Mesenchymal stem cell (in vitro differentiated cells and primary cell): ENCODE data around the gene DMGDH.
A peak's percentile ranks its signal among the peaks of the same experiment; 100 is the strongest.
"Not testable (repeated sequence)": the region's sequence is repeated elsewhere in the genome, so short reads cannot be mapped to it uniquely, and the experiment has no call there.

ENCODE experiments used
- DNase-seq: peaks from one replicate; pipeline ENCODE4 v3.0.0-alpha.2; 2013
- H2AFZ ChIP-seq: one replicate; pipeline ENCODE4 v1.6.1; 2013; ENCODE audit warnings: low read depth, mild to moderate bottlenecking, control low read depth, inconsistent platforms, low read length, moderate library complexity
- H2AK5ac ChIP-seq: 2 replicates; pipeline ENCODE4 v1.6.1; 2013; ENCODE audit warnings: low read length, moderate library complexity, mild to moderate bottlenecking, inconsistent platforms; ENCODE audit not compliant: severe bottlenecking
- H2BK120ac ChIP-seq: one replicate; pipeline ENCODE4 v1.6.1; 2013; ENCODE audit warnings: low read depth, mild to moderate bottlenecking, inconsistent platforms, low read length, moderate library complexity
- H2BK12ac ChIP-seq, 2 experiments: one replicate each; pipeline ENCODE4 v1.6.1; 2013; ENCODE audit warnings: inconsistent platforms in 2 of 2, low read length in 2 of 2, mild to moderate bottlenecking in 2 of 2, moderate library complexity in 2 of 2, control low read depth in 1 of 2
- H2BK15ac ChIP-seq: one replicate; pipeline ENCODE4 v1.6.1; 2013; ENCODE audit warnings: mild to moderate bottlenecking, low read depth, inconsistent platforms; ENCODE audit not compliant: poor library complexity, severe bottlenecking
- H2BK5ac ChIP-seq: 2 replicates; pipeline ENCODE4 v1.6.1; 2013; ENCODE audit warnings: low read depth, mild to moderate bottlenecking, low read length, control low read depth, inconsistent platforms; ENCODE audit not compliant: poor library complexity, severe bottlenecking
- H3K14ac ChIP-seq, 2 experiments: one replicate each; pipeline ENCODE4 v1.6.1; 2013; ENCODE audit warnings: inconsistent platforms in 2 of 2, low read length in 2 of 2, control low read depth in 1 of 2, mild to moderate bottlenecking in 1 of 2, moderate library complexity in 1 of 2
- H3K18ac ChIP-seq, 2 experiments: one replicate each; pipeline ENCODE4 v1.6.1; 2013; ENCODE audit warnings: inconsistent platforms in 2 of 2, low read length in 2 of 2, control low read depth in 1 of 2, low read depth in 1 of 2, mild to moderate bottlenecking in 1 of 2
- H3K23ac ChIP-seq, 2 experiments: one replicate each; pipeline ENCODE4 v1.6.1; 2013; ENCODE audit warnings: inconsistent platforms in 2 of 2, low read length in 2 of 2, mild to moderate bottlenecking in 2 of 2, moderate library complexity in 2 of 2, control low read depth in 1 of 2
- H3K27ac ChIP-seq: 2 replicates; pipeline ENCODE4 v1.5.1; 2013; ENCODE audit warnings: mild to moderate bottlenecking, moderate library complexity, low read length, control low read depth, inconsistent platforms; ENCODE audit not compliant: poor library complexity, severe bottlenecking
- H3K27me3 ChIP-seq, 2 experiments: 2 replicates each; pipeline versions ENCODE4 v1.6.1 to v1.7.0; 2013; ENCODE audit warnings: low read length in 2 of 2, mild to moderate bottlenecking in 2 of 2, moderate library complexity in 2 of 2, control low read depth in 1 of 2, inconsistent platforms in 1 of 2; ENCODE audit not compliant: control insufficient read depth in 1 of 2, insufficient read depth in 1 of 2
- H3K36me3 ChIP-seq, 2 experiments: 2 replicates each; pipeline versions ENCODE4 v1.6.1 to v1.7.0; 2013; ENCODE audit warnings: low read length in 2 of 2, control low read depth in 1 of 2, inconsistent platforms in 1 of 2, low read depth in 1 of 2, mild to moderate bottlenecking in 1 of 2; ENCODE audit not compliant: insufficient read depth in 2 of 2, control insufficient read depth in 1 of 2
- H3K4ac ChIP-seq, 2 experiments: one replicate each; pipeline ENCODE4 v1.6.1; 2013; ENCODE audit warnings: inconsistent platforms in 2 of 2, low read length in 2 of 2, mild to moderate bottlenecking in 2 of 2, moderate library complexity in 2 of 2, control low read depth in 1 of 2, low read depth in 1 of 2
- H3K4me1 ChIP-seq: 2 replicates; pipeline ENCODE4 v1.6.1; 2013; ENCODE audit warnings: low read depth, low read length, control low read depth; ENCODE audit not compliant: control insufficient read depth, insufficient read depth
- H3K4me2 ChIP-seq: 2 replicates; pipeline ENCODE4 v1.6.1; 2013; ENCODE audit warnings: low read length, mild to moderate bottlenecking, inconsistent platforms; ENCODE audit not compliant: poor library complexity, severe bottlenecking
- H3K4me3 ChIP-seq, 2 experiments: 2 replicates each; pipeline versions ENCODE4 v1.5.1 to v1.7.0; 2013; ENCODE audit warnings: low read length in 2 of 2, mild to moderate bottlenecking in 2 of 2, control low read depth in 1 of 2, low read depth in 1 of 2; ENCODE audit not compliant: insufficient read depth in 1 of 2
- H3K79me1 ChIP-seq: replicated peaks from 2 replicates; pipeline ENCODE4 v1.6.1; 2013; ENCODE audit warnings: mild to moderate bottlenecking, control low read depth, low read length, inconsistent platforms; ENCODE audit not compliant: poor library complexity, severe bottlenecking
- H3K9ac ChIP-seq: 2 replicates; pipeline ENCODE4 v1.7.0; 2013; ENCODE audit warnings: mild to moderate bottlenecking, low read length, moderate library complexity
- H3K9me3 ChIP-seq: 2 replicates; pipeline ENCODE4 v1.7.0; 2013; ENCODE audit warnings: mild to moderate bottlenecking, low read length; ENCODE audit not compliant: control insufficient read depth
- H4K8ac ChIP-seq: one replicate; pipeline ENCODE4 v1.6.1; 2013; ENCODE audit warnings: inconsistent platforms, mild to moderate bottlenecking, low read length, moderate library complexity
- H4K91ac ChIP-seq: one replicate; pipeline ENCODE4 v1.6.1; 2013; ENCODE audit warnings: mild to moderate bottlenecking, low read length, inconsistent platforms
- WGBS: methylation state at CpG from one replicate; pipeline ENCODE4 v1.1.7; 2013; ENCODE audit warnings: mixed read lengths; 5-methylcytosine and 5-hydroxymethylcytosine counted together

DMGDH gene

DNA sequence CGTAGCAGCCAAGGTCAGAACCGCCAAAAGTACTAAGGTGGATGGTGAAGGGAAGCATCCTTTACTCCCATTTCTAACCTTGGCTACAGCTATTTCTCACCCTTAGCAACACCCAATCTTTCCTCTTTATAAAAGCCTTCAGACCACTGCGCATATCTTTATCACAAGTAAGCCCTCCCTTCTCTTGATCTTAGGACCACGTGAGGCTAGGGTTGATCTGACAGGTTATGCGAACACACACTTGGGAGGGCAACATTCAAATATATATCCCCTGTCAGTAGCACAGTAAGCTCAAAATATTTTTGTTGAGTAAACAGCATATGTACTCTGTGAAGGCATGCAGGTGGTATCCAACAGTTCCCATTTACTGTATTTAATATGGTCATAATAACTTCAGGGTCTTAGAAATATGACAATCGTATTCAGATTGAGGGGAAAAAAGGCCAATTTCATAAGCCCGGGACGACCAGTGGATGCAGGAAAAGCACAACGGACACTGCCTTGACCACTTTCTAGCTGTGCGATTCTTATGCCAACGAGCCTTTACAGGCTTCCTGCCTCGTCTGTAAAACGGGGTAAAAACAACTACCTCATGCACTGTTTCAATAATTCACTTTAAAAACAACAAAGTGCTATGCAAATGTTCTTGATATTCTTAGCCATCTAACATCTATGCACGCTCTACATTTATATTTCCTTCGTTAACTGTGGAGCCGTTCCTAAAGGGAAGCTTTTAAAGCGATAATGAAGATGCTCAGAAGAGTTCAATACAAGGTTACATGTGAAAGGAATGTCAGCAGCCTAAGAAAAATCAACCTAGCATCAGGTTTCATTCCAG is 85.7 kb downstream of the DMGDH start:
- Histone ChIP-seq H3K4ac (no peak overlapping the region), H2AK5ac (no peak overlapping the region), H2AFZ (peak overlapping the region; percentile 51), H3K14ac (no peak overlapping the region), H4K8ac (no peak overlapping the region), H2BK15ac (no peak overlapping the region), H3K23ac (no peak overlapping the region), H3K27ac (peak overlapping the region; percentile 96), H3K4me3 (peak overlapping the region; percentile 75 to 85), H3K79me1 (peaks cover 14% of the 10 kb centered on the region), H2BK12ac (no peak overlapping the region), H2BK120ac (peak overlapping the region; percentile 85), H3K18ac (peak overlapping the region in 1 of 2 experiments; percentile 37), H3K27me3 (no peaks in the 10 kb centered on the region), H4K91ac (no peak overlapping the region), H3K9ac (peak overlapping the region; percentile 84), H3K9me3 (no peaks in the 10 kb centered on the region), H3K4me1 (peaks cover 2% of the 10 kb centered on the region), H3K36me3 (no peaks in the 10 kb centered on the region), H2BK5ac (no peak overlapping the region), H3K4me2 (peak overlapping the region; percentile 63)
- 48% methylated on average over 12 of the region's 17 CpGs for WGBS
- no peak for DNase-seq

GRCh38 chr5:78983194-78983593 is 86.3 kb downstream of the DMGDH start:
- not testable (repeated sequence) for H3K14ac ChIP-seq, H2BK15ac ChIP-seq, H2AK5ac ChIP-seq, H3K4me2 ChIP-seq, H2BK120ac ChIP-seq, H2BK5ac ChIP-seq, H3K23ac ChIP-seq, H3K27me3 ChIP-seq, H4K8ac ChIP-seq, H3K4ac ChIP-seq, H3K36me3 ChIP-seq, H4K91ac ChIP-seq, H2AFZ ChIP-seq, H3K27ac ChIP-seq, DNase-seq, H3K9me3 ChIP-seq, H3K18ac ChIP-seq, H3K4me3 ChIP-seq, H3K4me1 ChIP-seq, H2BK12ac ChIP-seq
- peak overlapping the region; percentile 84 for H3K9ac ChIP-seq
- WGBS = 98% methylated on average over 9 of the region's 9 CpGs
- peaks cover 14% of the 10 kb centered on the region for H3K79me1 ChIP-seq

GRCh38 chr5:78979909-78980308 is 89.6 kb downstream of the DMGDH start:
- Histone ChIP-seq H3K27ac (no peak overlapping the region), H2BK120ac (no peak overlapping the region), H3K36me3 (no peaks in the 10 kb centered on the region), H3K4me3 (no peak overlapping the region), H3K4me2 (no peak overlapping the region), H4K91ac (no peak overlapping the region), H3K4ac (no peak overlapping the region), H3K18ac (no peak overlapping the region), H3K9ac (no peak overlapping the region), H4K8ac (no peak overlapping the region), H2BK12ac (no peak overlapping the region), H3K79me1 (peaks cover 18% of the 10 kb centered on the region), H2BK15ac (no peak overlapping the region), H2AFZ (no peak overlapping the region), H3K14ac (no peak overlapping the region), H3K9me3 (no peaks in the 10 kb centered on the region), H2BK5ac (no peak overlapping the region), H3K4me1 (peaks cover 4% of the 10 kb centered on the region), H3K27me3 (no peaks in the 10 kb centered on the region), H2AK5ac (no peak overlapping the region), H3K23ac (no peak overlapping the region)
- no peak for DNase-seq

DNA sequence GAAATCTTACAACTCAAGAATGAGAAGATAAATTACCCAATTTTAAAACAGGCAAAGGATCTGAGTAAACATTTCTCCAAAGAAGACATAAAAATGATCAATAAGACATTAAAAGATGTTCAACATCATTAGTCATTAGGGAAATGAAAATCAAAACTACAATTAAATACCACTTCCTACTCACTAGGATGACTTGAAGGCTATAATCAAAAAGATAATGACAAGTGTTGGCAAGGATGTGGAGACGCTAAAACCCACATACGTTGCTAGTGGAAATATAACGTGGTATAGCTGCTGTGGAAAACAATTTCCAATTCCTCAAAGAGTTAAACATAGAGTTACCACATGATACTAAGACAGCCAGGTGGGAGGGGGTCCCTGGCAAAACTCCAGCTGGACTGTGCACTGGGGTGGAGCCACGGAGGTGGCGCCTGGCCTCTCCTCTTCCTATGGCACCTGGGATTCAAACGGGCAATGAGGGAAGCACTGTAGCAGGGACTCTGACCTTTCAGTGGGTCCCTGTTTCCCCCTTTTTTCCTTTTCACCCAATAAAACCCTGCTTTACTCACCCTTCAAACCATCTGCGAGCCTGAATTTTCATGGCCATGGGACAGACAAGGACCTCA is 90.2 kb downstream of the DMGDH start:
- H4K91ac ChIP-seq = peak overlapping the region; percentile 11
- no peak overlapping the region for H3K18ac ChIP-seq
- H3K27me3 ChIP-seq = no peaks in the 10 kb centered on the region
- no peak overlapping the region for H4K8ac ChIP-seq
- H3K23ac ChIP-seq = no peak overlapping the region
- no peak overlapping the region for H2BK5ac ChIP-seq
- H3K4me1 ChIP-seq = peaks cover 4% of the 10 kb centered on the region
- WGBS = 97% methylated on average over 7 of the region's 7 CpGs
- H3K4me2 ChIP-seq = no peak overlapping the region
- H2AK5ac ChIP-seq = peak overlapping the region; percentile 36
- H2BK15ac ChIP-seq = no peak overlapping the region
- no peak overlapping the region for H3K4ac ChIP-seq
- no peak overlapping the region for H3K9ac ChIP-seq
- no peak for DNase-seq
- no peak overlapping the region for H2BK120ac ChIP-seq
- H3K36me3 ChIP-seq = no peaks in the 10 kb centered on the region
- H3K14ac ChIP-seq = no peak overlapping the region
- H3K79me1 ChIP-seq = peaks cover 22% of the 10 kb centered on the region
- no peak overlapping the region for H2BK12ac ChIP-seq
- no peaks in the 10 kb centered on the region for H3K9me3 ChIP-seq
- no peak overlapping the region for H2AFZ ChIP-seq
- H3K4me3 ChIP-seq = no peak overlapping the region
- H3K27ac ChIP-seq = no peak overlapping the region
